GM18951 (cell line): ENCODE data around the gene NOL4L.
"Not testable (repeated sequence)": the region's sequence is repeated elsewhere in the genome, so short reads cannot be mapped to it uniquely, and the experiment has no call there.

Experiments used
- POLR2A ChIP-seq: IDR thresholded peaks from 4 replicates; pipeline ENCODE4 v1.6.1; 2011; ENCODE audit warnings: mild to moderate bottlenecking; ENCODE audit not compliant: insufficient read length, insufficient read depth; ENCODE audit errors: extremely low read depth
- in situ Hi-C: fragments of 300-500 bp; cut with MboI; formaldehyde crosslinking; loops from one replicate; pipeline ENCODE4 v1.12.0; 2022; ENCODE audit warnings: low sequenced_read_pairs, mixed read lengths, inconsistent platforms; ENCODE audit not compliant: unreplicated experiment

NOL4L gene

DNA sequence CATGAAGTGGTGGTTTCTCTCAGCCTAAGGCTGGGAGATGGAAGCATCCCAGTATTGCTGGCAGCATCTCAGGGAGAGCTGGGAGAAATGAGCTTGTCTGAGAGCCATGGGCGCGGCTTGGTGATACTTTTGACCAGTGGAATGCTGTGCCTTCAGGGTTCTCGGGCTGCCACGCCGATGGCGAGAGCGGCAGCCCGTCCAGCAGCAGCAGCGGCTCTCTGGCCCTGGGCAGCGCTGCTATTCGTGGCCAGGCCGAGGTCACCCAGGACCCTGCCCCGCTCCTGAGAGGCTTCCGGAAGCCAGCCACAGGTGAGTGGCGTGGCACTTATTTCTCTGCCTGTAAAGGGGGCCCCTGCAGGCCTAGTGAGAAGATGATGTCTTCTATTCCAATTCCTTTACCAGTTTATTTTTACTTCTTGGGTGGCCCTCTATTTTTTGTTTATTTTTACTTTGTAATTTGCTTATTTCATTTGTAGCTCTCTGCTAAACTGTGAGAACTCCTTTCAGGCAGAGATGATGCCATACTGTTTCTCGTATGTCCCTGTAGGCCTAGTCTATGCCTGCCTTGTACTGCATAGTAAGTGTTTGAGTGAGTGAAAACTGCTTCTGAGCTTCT is 155.3 kb downstream of the NOL4L start:
- TF ChIP-seq POLR2A: no peak
- in situ Hi-C loops: no loop called here

DNA sequence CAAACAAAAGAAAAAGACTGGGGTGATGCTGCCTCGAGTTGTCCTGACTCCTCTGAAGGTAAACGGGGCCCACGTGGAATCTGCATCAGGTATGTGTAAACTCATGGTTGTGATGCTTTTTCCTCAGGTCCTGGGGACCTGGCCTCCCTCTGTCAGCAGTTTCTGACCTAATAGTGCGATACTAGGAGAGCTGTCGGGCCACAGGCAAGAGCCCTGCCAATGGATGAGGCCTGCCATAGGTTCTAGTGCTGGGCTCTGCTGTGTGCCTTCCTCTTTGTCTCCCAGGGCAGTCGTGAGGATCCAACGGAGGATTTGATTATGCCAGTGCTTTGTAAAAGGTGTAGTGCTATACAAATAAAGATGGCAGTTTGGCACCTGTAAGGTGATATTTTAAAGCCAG is 155.8 kb downstream of the NOL4L start:
- in situ Hi-C loops: no loop called here
- TF ChIP-seq POLR2A: no peak

DNA sequence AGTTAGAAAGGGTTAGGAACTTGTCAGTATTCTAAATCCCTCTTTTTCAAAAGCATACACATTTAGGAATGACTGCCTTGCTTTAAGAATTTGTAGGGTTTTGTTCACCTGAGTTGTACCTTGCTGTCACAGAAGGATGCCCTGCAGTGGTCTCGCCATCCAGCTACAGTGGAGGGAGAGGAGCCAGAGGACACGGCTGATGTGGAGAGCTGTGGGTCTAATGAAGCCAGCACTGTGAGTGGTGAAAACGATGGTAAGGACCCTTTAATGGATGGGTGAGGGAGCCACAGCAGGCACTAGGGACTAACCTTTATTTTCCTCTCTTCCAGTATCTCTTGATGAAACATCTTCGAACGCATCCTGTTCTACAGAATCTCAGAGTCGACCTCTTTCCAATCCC is 157.1 kb downstream of the NOL4L start:
- no peak for TF ChIP-seq POLR2A
- in situ Hi-C loops: no loop called here

DNA sequence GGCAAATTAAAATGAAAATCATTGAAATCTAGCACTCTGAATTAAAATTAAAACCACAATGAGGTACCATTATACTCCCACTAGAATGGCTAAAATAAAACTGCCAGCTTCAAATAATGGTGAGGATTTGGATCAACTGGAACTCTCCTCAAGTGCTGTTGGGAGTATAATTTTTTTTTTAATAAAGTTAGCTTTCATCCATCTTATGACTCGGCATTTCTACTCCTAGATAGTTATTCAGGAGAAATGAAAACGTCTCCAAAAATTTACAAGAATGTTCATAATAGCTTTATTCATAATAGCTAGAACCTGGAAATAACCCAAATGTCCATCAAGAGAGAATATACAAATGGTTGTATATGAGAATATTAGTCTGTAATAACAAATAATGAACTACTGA is 163.8 kb downstream of the NOL4L start:
- in situ Hi-C loops: no loop called here
- no peak for TF ChIP-seq POLR2A

DNA sequence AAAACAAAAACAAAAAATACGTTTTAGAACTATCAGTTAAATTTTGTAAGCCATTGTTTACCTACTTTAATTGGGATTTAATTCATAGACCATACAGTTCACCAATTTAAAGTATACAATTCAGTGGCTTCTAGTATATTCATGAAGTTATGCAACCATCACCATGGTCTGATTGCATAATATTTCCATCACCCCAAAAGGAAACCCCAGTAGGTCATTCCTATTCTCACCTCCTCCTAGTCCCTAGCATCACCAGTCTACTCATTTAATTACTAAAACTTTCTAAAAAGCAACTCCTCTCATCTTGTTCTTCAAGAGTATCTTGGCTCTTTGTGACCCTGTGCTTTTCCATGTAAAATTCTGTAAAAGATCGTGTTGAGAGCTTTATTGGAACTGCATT is 166.8 kb downstream of the NOL4L start:
- no peak for TF ChIP-seq POLR2A
- in situ Hi-C loops: loop anchor here (10.0 kb wide), 1 partner anchor 1566 kb away; no protein-coding TSS in a partner anchor

DNA sequence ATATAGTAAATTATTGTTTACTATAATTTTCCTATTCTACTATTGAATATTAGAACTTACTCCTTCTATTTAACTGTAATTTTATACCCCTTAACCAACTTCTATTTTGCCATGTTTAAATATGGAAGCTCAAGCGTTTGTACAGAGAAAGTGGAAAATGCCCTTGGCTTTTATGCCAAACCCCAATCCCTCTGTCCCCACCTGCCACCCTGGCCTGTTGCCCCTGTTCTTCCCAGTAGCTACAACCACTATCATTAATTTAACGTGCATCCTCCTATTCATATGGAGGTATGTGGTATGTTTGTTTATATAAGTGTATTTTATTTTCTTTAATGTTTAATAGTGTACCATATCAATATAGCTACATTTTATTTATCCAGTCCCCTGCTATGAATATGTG is 168.9 kb downstream of the NOL4L start:
- no peak for TF ChIP-seq POLR2A
- in situ Hi-C loops: loop anchor here (10.0 kb wide), 1 partner anchor 1569 kb away; no protein-coding TSS in a partner anchor

DNA sequence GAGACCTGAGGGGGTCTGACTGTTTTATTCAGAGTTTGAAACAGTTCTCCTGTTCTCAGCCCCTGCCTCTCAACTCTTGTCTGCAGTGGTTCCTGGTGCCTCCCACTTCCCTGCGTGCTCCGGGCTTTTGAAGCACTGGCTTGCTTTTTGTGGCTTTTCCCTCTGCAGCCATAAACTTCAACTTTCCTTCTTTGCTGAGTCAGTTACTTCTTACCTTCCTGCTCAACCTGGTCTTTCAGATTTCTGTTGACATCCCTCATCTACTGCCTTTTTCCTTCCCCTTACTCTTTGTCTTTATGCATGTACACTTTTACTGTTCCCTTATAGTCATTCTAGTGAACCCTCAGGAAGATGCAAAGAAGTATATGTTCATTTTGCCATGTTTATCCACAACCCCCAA is 169.6 kb downstream of the NOL4L start:
- TF ChIP-seq POLR2A: no peak
- in situ Hi-C loops: loop anchor here (10.0 kb wide), 1 partner anchor 1569 kb away; no protein-coding TSS in a partner anchor

DNA sequence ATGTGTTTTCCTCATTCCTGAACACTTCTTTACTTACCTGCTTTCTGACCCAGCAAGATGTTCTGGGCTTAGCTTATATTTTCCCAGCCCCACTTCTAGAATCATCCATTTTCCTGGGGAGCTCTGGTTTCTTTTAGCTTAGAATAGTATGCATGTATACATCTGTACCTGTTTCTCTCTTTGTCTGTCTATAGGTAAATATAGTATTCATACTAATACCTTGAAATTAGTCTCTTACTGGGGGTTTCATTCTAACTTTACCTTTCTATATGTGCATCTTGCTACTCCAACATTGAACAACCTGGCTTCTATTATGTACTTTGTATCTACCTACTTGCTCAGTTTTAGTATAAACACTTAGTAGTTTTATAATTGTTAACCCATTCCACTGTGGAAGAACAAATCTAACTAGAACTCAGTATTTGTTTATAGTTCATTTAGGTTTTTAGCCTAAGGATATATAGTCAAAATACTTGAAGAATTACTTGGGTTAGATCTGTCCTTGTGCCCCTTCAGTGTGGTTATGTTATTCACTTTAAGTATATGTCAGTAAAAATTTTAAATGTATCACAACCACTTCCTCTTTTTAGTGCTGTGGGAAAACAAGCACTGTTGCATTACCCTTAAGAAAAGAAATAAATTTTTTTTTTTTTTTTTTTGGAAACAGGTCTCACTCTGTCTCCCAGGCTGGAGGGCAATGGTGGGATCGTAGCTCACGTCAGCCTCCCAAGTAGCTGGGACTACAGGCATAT is 173.0 kb downstream of the NOL4L start:
- in situ Hi-C loops: loop anchor here (10.0 kb wide), 1 partner anchor 1573 kb away; no protein-coding TSS in a partner anchor
- TF ChIP-seq POLR2A: no peak

DNA sequence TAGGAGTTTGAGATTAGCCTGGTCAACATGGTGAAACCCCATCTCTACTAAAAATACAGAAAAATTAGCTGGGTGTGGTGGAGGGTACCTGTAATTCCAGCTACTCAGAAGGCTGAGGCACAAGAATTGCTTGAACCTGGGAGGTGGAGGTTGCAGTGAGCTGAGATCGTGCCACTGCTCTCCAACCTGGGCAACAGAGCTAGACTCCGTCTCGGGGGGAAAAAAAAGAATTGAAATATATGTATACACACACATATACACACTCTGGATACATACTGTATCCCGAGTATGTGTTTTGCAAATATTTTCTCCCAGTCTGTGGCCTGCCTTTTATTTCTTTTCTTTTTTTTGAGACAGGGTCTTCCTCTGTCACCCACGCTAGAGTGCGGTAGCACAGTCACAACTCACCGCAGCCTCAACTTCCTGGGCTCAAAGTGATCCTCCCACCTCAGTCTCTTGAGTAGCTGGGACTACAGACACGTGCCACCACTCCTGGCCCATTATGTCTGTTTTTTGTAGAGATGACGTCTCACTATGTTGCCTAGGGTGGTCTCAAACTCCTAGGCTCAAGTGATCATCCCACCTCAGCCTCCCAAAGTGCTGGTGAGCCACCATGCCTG is 177.9 kb downstream of the NOL4L start:
- in situ Hi-C loops: not testable (repeated sequence)

DNA sequence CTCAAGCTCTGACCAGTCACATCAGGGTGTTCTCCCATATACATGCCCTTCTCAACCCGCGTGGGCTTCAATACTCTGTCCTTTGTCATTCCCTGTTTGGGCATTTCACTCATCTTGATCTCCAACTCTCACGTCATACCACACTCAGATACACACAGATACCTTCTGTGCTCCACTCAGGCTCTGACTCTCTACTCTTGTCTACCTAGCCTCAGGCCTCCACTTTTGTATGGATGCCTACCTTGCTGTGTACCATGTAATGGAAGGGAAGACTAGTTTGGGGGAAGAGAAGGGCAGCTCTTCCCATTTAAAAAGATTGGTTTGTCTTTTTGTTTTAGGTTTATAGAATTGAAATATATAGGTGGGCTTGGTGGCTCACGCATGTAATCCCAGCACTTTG is 178.4 kb downstream of the NOL4L start:
- in situ Hi-C loops: no loop called here
- no peak for TF ChIP-seq POLR2A

DNA sequence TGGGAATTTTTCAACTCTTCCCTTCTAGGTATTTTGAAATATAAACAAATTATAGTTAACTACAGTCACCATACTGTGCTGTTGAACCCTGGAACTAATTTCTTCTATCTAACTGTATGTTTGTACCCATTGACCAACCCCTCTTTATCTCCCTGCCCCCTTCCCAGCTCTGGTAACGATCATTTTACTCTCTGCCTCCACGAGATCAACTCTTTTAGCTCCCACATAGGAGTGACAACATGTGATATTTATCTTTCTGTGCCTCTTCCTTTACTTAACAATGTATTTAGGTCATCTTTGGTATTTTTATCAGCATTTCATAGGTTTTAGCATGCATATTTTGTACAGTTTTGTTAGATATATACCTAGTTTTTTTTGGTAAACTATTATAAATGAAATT is 181.1 kb downstream of the NOL4L start:
- TF ChIP-seq POLR2A: no peak
- in situ Hi-C loops: no loop called here

DNA sequence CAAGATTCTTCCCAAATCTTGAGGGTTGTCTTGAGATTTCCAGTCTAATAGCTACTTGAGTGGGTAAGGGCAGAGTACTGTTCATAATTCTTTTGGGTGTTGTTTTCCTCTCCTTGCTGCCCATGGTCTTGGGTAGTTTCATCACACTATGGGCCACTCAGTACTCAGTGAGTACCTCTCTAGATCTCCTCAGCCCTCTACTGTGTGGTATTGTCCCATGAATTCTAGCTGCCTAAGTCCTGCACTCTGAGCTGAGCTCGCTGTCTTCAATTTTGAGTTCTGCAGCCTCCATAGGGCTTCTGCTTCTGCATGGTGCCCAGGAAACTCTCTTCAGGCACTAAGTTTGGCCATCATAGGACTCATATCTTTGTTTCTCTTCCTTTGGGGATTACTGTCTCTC is 184.7 kb downstream of the NOL4L start:
- TF ChIP-seq POLR2A: no peak
- in situ Hi-C loops: no loop called here

DNA sequence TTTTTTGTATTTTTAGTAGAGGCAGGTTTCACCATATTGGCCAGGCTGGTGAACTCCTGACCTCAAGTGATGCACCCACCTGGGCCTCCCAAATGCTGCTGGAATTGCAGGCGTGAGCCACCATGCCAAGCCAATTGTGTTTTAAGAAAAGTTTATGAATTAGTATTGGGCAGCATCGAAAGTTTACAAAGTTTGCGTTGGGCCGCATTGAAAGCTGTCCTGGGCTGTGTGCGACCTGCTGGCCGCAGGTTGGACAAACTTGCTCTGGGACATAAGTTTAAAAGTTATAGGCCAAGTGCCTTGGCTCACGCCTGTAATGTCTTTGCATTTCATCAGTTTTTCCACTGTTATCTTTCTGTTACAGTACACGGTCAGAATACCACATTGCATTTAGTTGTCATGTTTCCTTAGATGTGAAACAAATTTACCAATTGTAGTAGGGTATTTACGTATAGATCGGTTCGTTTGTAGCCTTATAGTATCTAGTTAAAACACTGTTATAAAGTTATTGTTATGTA is 187.5 kb downstream of the NOL4L start:
- in situ Hi-C loops: no loop called here
- no peak for TF ChIP-seq POLR2A

DNA sequence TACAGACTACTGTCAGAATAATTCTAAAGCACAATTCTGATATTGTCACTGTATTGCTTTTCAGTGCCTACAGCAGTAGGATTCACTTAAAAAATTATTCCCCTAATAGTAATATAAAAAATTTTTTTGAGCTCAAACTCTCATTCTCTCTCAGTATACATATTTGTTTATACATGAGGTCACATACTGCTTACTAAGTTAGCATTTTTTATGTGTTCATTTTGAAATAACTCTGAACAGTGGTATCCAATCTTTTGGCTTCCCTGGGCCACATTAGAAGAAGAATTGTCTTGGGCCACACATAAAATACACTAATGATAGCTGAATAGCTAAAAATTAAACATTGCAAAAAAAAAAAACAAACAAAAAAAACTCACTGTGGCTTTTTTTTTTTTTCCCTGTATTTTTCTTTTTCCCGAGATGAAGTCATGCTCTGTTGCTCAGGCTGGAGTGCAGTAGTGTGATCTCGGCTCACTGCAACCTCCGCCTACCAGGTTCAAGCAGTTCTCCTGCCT is 188.4 kb downstream of the NOL4L start:
- no peak for TF ChIP-seq POLR2A
- in situ Hi-C loops: no loop called here

DNA sequence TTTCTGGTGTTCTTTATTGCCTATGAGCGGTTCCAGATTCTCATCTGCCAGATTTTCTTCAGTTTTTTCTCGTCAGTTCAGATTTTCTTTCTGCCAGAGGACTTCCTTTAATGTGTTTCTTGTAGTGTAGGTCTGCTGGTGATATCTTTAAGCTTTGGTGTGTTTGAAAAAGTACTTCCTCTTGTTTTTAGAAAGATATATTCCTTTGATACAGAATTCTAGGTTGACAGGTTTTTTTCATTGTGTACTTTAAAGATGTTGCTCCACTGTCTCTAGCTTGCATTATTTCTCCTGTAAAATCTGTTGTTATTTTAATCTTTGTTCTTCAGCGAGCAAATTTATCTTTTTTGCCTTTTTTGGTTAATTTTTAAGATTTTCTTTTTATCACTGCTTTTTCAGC is 190.1 kb downstream of the NOL4L start:
- no peak for TF ChIP-seq POLR2A
- in situ Hi-C loops: no loop called here
